CD4-positive, alpha-beta T cell treated with Interleukin-15 for 1 hour (primary cell): ENCODE measurements around the gene TNNT2.

Source experiments
- DNase-seq: peaks from one replicate; pipeline ENCODE4 v3.0.0-alpha.2; 2020

The TNNT2 gene

GRCh38 chr1:201354901-201355295, 22.6 kb downstream of the TNNT2 start:
- DNase-seq: no peak

- DNase-seq: no peak
Measured at GRCh38 chr1:201354151-201354900, 23.2 kb downstream of the TNNT2 start.

DNA sequence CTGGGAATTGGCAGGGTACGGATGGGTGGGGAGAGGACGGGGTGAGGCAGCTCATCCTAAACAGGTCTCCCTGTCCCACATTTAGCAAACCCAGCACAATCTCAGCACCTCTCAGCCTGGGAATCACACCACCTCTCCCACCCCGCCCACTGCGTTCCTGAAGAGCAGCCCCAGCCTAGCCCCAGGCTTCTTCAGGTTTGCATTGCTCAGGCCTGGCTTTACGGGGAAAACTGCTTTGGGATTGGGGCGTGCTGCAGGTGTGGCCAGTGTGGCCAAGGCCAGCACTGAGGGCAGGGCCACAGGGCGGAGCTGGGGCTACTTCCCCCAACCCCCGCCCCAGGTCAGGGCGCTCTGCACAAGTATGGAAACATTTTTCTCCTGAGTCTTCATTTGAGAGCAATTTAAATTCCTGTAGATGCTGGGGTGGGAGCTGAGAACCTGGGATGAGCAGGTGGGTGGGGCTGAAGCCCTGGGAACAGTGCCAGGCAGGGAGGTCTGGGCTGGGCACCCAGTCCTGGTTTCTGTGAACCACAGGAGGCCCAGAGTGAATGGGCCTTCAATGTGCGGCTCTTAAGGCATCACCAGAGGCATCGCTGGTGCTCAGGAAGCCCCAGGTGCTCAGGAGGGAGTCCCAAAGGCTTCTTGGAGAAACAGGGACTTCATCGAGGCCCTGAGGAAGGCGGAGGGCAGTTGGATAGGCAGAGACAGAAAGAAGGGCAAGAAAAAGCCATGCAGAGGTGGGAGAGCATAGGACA, 24.1 kb downstream of the TNNT2 start:
- DNase-seq: no peak

- DNase-seq: no peak
Measured at GRCh38 chr1:201351617-201352016, 25.9 kb downstream of the TNNT2 start.

- DNase-seq: no peak
Measured at GRCh38 chr1:201350884-201351283, 26.6 kb downstream of the TNNT2 start.

GRCh38 chr1:201350361-201350725, 27.1 kb downstream of the TNNT2 start:
- no peak for DNase-seq

GRCh38 chr1:201349092-201349491, 28.4 kb downstream of the TNNT2 start:
- DNase-seq: no peak

DNA sequence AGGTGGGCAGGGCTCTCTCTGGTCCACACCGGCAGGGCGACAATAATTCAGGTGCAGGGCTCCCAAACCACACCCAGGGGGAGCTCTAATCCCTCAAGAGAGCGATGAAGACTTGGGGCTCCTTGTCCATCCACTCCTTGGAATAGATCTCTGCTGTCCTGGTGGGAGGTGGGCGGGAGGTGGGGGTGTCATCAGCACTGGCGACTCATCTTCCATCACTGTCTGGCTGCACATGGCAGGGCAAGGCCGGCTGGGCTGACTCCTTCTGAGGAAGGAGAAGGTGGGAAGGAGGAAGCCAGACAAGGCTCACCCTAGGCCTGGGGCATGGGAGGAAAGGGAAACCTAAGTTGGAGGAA, 29.3 kb downstream of the TNNT2 start:
- no peak for DNase-seq

DNA sequence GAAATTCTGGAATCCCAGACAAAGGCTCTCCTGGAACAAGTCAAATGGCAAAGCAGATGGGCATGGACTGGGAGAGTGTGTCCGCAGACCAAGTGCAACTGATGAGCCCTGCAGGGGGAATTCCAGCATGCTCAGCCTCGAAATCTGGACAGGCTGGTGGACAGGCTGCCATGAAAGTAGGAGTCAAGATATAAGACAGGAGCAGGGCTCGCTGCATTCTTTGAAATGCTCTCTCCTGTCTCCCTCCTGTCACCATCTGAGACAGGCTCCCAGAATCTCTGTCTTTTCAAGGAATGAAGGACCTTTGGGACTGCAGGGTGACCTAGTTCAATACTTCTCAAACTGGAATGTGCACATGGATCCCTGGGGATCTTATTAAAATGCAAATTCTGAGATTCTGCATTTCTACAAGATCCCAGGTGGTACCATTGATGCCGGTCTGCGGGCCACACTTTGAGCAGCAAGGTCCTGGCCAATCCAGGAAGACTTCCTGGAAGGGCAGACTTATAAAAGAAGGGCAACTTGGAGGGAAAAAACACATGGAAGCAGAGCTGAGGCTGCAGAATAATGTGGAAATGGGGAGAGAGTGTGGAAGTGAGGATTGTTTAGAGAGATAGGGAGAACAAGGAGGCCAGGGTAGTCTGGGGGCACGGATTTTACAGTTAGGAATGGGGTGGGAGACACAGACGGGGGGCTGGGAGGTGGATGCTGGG, 29.8 kb downstream of the TNNT2 start:
- DNase-seq: no peak

- DNase-seq: no peak
Measured at GRCh38 chr1:201346987-201347386, 30.5 kb downstream of the TNNT2 start.

- no peak for DNase-seq
Measured at GRCh38 chr1:201346337-201346939, 31.0 kb downstream of the TNNT2 start.

GRCh38 chr1:201345081-201345355, 32.5 kb downstream of the TNNT2 start:
- DNase-seq: no peak

DNA sequence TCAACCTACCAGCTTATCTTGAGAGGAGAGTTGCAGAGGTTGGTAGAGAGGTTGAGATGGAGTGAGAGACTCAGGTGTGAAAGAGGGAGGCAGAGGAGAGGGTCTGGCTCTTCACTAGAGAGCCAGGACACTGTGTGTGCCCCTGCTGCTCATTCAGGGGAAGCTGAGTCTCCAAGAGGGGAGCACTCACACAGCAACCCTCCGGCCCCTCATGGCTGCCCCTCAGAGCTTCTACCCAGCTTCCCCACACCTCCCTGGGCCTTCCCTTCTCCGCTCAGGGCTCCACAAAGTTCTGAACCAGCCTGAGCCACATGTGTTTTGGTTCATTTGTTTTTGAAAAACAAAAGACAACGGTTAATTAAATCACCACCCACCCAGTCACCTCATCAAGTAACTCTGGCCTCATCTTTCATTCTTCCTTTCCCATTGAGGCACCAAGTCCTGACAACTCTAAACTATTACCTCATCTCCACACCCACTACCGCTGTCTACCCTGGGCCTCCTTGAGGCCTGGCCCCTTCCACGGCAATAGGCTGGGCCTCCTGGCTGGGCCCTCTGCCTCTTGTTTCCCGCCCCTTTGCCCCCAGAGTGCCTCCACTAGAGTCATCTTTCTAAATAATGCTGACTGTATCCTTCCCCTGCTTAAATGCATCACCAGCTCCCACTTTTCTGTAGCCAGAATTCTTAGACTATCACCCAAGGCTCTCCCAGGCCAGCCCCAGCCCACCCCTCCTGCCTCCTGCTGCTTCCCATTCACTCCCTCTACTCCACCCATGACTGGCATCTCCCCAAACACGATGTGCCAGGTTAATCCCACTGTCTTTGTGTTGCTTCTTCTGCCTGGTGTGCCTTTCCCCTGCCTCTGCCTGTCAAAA, 33.0 kb downstream of the TNNT2 start:
- no peak for DNase-seq

DNA sequence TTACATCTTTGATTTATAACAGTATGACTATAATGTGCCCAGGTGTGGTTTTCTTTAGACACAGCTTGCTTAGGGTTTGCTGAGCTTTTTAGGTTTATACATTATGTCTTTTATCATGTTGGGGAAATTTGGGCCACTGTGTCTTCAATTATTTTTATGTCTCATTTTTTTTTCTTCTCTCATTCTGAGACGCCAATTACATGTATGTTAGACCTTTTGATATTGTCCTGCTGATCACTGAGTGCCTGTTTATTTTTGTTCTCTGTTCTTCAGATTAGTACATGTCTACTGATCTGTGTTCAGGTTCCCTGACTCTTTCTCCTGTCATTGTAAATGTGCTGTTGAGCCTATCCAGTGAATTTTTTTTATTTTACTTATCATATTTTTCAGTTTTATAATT, 36.1 kb downstream of the TNNT2 start:
- DNase-seq: no peak

GRCh38 chr1:201336711-201337450, 40.6 kb downstream of the TNNT2 start:
- DNase-seq: peak; percentile 8

DNA sequence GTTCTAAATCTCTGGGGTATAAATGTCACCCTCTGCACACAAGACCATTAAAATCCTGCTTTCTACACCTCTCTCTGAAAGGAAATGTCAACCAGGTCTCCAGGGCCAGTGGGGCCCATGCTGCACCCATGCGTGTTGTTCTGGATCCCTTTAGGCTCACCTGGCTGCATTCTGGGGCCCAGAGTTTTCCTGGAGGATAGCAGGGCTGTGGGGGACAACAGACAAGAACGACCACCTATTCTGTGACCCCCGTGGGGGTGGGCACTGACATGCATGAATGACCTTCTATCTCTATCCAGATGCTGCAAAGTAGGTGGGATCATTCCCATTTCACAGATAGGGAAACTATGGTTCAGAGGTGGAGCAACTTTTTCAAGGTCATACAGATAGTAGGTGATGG, 41.6 kb downstream of the TNNT2 start:
- DNase-seq: peak; percentile 12

GRCh38 chr1:201335174-201335870, 42.2 kb downstream of the TNNT2 start:
- DNase-seq: peak; percentile 6

GRCh38 chr1:201334325-201335173, 42.9 kb downstream of the TNNT2 start:
- DNase-seq: no peak

- DNase-seq: no peak
Measured at GRCh38 chr1:201332616-201333335, 44.7 kb downstream of the TNNT2 start.

GRCh38 chr1:201332021-201332420, 45.5 kb downstream of the TNNT2 start:
- DNase-seq: peak; percentile 14
